HG03457 (cell line): ENCODE data around the gene DUSP18.
"Not testable (repeated sequence)": the region's sequence is repeated elsewhere in the genome, so short reads cannot be mapped to it uniquely, and the experiment has no call there.

Experiments used
- ATAC-seq: cut with Tn5 transposase; IDR thresholded peaks from one replicate; pipeline ENCODE4 v1.9.1; 2021; ENCODE audit warnings: moderate number of reproducible peaks; ENCODE audit not compliant: unreplicated experiment

Gene DUSP18

DNA sequence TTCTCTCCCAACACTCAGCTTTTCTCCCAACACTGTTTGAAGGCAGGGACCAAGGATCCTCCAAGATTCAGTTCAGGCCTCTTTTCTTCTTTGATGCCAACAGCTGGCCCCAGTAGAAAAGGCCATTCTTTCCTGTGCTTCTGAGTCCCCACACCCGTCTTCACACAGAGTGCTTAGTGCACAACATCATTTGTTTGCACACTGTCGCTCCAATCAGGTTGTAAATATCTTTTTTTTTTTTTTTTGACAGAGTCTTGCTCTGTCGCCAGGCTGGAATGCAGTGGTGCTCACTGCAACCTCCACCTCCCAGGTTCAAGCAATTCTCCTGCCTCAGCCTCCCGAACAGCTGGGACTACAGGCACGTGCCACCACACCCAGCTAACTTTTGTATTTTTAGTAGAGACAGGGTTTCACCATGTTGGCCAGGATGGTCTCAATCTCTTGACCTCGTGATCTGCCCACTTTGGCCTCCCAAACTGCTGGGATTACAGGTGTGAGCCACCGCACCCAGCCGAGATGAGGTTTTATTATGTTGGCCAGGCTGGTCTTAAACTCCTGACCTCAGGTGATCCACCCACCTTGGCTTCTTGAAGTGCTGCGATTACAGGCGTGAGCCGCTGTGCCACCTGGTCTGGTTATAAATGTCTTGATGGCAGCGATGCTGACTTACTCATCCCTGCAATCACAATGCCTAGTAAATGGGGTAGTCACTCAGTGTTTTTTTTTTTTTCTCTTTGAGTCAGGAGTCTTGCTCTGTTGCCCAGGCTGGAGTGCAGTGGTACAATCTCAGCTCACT lies 12.4 kb upstream of the DUSP18 start:
- not testable (repeated sequence) for ATAC-seq

DNA sequence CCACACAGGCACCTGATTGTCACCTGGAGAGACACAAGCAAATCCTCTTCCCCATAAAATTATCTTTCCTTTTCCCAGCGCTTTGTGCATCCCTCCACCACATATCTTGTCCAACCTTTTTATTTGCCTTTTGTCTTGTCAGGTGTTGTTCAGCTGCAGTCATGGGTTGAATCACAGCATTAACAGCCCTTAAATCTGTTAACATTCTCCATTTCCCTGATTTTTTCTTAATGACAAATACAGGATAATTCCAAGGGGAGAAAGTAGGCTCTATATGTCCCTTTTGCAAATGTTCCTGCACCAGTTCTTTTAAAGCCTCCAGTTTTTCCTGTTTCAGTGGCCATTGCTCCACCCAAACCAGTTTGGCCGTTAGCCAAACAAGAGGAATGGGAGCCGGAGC lies 8.9 kb upstream of the DUSP18 start:
- ATAC-seq, result not testable (repeated sequence)

DNA sequence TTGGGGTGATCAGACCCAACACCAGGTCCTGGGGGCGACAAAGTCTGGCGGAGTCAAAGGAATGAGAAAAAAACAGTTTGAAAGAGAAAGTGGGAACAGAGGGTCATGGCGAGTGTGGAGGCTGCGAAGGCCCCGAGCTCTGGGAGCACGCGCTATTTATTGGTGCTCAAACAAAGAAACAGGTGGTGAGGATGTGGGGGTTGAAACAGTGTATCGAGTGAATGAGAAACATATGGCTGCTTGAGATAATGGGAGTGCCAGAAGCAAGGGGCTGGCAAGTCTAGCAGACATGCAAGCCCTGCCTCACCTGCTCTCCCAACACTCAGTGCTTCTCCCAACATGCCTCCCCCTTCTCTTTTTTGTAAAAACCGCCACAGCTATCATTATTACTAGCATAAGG lies 7.8 kb upstream of the DUSP18 start:
- no peak for ATAC-seq

DNA sequence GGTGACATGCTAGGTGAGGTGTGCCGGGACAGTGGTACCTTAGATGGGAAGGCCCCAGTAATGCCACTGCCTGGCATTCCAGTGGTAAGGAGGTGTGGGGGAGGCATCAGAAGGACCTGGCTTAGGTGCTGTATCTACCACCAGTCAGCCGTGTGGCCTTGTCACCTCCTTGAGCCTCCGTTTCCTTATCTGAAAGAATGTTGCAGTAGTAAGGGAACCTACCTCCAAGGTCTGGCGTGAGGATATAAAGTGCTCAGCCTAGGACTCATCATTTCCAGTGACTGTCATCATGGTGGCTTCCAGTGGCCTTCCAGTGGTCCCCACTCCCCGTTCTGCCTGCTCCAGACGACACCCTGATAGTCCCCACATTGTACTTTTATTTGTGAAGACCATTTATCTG lies 6.8 kb upstream of the DUSP18 start:
- no peak for ATAC-seq

DNA sequence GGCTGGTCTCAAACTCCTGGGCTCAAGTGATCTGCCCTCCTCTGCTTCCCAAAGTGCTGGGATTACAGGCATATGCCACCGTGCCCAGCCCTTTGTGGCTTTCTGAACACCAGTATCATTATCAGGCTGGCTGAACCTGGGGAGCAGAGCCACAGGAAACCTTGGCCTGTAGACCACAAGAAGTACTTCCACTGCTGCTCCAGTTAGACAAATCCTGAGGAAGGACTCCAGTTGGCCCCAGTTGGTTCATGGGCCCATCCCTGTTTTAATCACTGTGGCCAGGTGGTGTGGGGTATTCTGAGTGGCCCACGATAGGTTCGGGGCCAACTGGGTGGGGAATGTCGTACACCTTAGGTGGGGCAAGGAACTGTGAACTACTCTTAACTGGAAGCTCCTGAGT lies 5.5 kb upstream of the DUSP18 start:
- ATAC-seq, result no peak

DNA sequence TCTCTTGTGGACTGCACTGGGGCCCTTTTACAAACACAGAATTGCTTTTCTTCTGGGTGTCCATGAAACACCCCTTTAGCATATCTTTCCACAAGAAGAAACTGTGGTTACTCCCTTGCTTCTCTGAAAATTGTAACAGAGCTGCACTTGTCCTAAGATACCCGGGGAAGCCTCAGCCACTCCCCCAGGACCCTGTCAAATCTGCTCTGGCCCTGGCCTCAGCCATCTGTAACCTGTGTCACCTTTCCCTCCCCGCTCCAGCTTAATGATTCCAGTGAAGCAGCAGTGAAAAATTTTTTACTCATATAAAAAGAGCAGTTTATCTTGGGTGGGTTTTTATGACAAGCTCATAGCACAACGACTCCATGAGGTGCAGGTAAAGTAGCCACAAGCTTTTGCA lies 3.4 kb upstream of the DUSP18 start:
- ATAC-seq, result no peak

DNA sequence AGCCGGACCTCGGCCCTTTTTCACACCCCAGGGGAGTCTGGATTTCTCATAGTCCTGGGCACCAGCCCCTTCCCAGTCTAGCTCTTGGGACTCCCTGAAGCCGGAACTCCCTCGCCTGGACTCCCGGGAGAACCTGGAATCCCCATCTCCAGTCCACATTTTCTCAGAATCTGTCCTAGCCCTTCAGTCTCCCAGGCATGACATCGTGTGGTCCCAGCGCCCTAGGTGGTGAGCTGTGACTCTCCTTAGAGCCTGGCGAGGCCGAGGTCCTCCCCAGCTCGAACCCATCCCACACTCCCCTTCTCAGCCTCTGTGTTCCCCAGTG lies 673 bp upstream of the DUSP18 start:
- no peak for ATAC-seq

DNA sequence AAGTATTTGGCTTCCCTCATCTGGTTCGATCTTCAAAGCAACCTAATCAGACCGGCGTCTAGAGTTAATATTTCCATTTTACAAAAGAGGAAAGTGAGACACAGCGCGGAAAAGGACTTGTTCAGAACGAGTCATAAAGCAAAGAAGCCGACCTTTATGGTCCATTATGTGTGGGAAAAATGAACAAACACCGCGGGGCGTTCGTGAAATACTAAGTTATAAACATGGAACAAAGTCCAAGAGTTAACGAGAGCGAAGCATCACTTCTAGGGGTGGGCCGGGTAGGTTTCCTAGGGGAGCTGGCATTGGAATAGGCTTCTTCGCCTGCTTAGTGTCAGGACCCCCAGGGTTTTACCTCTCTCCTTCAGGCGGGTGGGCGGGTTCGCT lies 575 bp downstream of the DUSP18 start:
- ATAC-seq, result no peak

DNA sequence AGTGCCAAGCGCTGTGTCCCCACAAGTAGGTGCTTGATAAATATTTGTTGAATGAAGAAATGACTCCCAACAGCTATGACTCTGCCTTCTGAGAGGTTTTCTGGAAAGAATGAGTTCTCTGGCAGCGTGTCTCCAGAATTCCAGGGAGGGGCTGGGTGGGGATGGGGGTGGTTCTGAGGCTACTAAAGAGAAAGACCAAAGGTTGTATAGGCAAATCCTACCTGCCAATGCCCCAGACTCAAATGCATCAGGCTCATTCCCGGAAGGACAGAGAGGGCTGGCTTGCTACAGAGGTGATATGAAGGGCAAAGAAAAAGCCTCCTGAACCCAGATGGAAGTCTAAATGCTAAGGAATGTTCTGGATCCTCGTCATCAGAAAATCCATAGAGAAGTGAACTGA lies 1.9 kb downstream of the DUSP18 start:
- ATAC-seq, result no peak

DNA sequence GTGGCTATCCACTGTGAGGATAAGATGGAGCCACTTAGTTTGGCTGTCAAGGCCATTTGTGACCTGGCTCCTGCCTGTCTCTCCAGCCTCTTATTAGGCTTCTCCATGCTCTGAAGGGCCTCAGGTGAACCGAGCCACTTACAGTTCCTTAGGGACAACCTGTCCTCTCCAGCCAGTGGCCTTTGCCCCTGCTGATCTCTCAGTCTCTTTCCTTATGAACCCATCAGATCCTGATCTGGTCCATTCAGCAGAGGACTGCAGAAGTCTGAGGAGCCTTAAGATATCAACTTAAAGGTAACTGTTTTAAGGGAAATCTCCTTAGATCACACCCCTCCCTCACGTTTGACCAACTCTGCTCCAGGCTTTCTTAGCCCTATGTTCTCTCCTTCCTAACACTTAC lies 2.4 kb downstream of the DUSP18 start:
- ATAC-seq, result no peak

DNA sequence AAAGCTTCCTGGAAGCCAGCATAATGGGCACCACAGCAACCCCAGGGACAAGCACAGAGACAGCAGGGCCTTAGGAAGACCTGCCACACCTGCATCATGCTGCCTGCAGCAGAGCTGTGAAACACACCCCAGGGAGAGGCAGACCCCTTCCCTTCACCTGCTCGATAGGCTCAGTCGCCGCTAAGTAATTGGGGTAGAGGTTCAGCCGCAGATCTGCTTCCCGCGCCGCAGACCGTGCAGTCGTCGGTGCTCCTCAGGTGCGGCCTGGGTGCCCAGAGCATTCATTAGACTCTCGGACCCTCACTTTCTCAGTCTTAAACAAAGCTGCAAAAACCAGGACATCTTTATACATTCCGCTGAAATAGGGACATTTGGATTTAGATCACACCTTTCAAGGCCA lies 2.9 kb downstream of the DUSP18 start:
- no peak for ATAC-seq

DNA sequence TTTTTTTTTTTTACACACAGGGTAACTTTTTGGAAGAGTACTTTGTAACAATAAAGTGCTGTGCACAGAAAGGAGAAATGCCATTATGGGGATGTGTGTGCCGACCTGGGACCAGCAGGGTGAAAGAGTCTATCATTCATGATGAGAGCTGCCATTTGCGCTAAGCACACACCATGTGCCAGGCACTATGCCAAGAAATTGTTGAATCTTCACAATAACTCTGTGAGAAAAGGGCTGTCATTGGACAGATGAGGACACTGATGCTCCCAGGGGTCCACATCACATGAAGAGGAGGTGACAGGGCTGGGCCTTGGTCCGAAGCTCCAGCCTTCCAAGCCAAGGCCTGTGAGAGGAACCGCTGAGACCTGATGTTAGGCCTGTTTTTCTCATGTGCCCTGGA lies 5.6 kb downstream of the DUSP18 start:
- no peak for ATAC-seq

DNA sequence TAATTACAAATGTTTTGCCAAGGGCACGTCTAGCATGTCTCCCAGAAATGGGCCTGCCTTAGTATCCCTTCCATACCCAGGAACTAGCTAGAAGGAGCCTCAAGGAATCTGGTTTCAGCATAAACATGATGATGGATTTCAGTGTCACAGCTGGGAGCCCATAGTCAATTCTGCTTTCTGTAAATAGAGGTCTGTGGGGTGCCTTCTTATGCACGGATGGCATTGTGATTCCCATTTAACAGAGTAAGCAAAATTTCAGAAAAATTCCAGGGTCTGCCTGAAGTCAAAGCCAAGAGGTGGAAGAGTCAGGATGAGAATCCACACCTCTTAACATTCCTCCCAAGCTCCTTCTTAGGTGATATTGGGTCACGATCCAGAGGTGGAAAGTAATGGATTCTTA lies 12.1 kb downstream of the DUSP18 start:
- no peak for ATAC-seq

DNA sequence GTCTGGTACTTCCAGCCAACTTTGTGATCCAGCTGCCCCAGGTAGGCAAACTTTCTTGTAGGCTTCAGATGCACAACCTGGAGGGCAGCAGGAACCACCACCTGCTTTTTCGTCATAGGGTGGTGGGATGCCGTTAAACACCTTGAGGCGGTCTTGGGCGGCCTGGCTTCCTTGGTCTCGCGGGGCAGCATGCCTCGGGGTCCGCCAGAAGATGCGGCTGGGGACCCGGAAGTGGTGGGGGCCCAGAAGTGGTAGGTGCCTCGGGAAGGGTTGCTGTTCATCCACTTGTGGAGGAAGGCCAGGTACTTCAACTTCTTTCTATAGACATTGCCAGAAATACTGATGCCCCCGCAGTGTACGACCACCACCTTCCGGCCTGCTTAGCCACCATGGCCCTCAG lies 13.3 kb downstream of the DUSP18 start:
- no peak for ATAC-seq

DNA sequence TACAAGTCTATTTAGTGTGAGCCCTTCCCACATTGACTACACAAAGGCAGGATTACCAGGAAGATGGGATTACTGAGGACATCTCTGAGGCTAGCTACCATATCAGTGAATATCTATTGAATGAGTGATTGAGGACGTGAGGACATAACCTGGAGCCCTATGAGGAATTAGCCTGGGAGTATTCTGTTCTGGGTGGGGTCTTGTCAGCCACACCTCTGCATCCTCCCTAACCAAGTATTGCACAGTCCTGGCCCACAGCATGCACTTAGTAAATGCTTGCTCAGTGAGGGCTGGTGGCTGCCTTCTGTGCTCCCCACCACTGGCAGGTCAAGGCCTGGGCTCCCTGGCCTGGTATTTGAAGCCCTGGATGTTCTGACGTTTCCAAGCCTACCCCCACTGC lies 14.8 kb downstream of the DUSP18 start:
- no peak for ATAC-seq

DNA sequence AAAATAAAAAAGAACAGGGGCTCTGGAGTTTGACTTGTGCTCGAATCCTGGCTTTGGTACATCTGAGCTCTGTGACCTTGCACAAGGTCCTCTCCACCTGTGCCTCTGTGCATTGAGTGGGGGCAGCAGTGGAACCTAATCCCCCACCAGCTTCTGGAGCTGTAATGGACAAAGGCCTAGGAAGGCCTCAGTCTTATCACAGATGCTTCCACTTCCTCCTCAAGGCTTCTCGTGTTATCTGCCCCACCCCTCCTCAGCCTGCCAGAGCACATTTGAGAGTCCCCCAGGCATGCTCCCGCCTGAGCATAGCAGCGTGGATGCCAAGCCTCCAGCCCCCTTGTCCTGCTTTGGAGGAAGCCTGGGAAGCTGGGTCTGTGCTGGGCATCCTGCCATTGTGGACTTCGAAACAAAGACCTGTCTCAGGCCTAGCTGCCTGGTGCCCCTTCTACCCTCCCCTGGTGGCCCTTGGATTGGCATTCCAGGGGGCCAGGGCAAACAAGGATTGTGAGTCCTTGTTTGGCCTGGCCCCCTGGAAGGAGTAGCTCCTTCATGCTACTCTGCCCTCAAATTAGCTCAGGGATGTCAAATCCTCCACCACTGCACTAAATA lies 17.1 kb downstream of the DUSP18 start:
- no peak for ATAC-seq

DNA sequence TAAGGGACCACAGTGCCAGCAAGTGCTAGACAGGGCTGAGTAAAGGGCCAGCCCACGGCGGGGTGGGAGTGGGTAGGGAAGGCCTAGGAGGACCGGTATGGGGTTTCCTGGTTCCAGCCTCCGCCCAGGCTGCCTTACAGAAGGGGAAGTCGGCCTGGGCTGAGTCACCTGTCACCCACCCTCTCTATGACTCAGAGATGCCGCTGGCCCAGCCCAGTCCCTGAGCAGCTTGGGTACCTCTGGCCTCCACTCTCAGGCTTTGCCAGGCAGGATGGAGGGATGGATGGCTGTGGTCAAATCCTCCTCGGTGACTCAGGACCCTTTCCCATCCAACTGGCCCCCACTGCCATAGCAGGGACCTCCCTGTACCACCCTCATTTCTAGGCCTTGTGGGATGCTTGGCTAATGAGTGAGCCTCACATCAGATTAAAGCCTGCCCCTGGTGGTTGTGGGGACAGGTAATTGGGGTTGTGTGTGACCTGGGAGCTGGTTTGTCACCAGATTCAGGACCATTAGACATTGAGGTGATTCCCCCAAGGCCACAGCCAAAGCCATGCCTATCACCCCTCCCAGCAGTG lies 18.2 kb downstream of the DUSP18 start:
- ATAC-seq, result no peak

DNA sequence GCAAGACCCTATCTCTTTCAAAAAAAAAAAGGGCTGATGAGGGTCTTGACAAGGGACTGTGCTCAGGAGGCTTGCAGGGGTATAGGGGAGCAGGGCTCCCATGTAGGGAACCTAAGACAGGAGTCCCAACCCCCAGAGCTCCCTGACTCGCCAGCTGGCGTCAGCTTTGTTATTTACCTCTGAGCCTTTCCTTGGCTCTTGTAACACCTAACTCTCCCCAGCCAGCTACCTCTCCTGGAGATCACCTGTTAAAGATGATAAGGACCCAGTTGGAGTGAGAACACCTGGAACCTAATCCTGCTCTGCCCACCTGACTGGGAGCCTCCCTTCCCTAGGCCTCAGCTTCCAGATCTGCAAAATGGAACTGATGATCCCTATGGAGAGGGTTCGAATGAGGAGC lies 18.9 kb downstream of the DUSP18 start:
- no peak for ATAC-seq

DNA sequence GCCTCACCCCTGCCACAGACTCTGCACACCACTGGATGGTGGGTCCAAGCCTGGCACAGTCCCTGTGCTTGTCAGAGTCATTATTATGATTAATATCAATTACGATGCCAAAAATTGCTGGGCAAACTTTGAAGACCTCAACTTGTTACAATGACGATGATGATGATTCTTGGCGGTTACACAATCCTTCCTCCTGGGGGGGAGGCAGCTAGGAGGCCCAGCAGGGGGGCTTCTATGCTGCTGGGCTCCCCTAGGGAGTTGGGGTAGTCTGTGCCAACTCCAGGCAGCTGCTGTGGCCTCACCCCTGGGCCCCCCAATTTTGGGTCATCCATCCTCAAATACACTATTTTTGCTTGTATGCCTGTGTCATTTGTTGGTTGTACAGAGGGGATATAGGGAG lies 20.1 kb downstream of the DUSP18 start:
- no peak for ATAC-seq

DNA sequence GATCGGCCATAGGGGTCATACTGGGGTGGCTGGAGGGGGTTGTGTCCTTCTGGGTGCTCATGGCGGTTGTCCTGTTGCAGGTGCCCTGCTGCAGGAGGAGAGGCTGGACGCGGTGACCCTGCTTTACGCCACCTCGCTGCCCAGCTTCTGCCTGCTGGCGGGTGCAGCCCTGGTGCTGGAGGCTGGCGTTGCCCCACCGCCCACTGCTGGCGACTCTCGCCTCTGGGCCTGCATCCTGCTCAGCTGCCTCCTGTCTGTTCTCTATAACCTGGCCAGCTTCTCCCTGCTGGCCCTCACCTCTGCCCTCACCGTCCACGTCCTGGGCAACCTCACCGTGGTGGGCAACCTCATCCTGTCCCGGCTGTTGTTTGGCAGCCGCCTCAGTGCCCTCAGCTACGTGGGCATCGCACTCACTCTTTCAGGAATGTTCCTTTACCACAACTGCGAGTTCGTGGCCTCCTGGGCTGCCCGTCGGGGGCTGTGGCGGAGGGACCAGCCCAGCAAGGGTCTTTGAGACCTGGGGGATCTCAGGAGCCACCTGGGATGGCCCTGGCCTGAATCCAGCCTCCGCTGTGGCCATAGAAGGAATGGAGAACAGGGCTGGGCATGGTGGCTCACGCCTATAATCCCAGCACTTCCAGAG lies 21.0 kb downstream of the DUSP18 start:
- ATAC-seq, result no peak

DNA sequence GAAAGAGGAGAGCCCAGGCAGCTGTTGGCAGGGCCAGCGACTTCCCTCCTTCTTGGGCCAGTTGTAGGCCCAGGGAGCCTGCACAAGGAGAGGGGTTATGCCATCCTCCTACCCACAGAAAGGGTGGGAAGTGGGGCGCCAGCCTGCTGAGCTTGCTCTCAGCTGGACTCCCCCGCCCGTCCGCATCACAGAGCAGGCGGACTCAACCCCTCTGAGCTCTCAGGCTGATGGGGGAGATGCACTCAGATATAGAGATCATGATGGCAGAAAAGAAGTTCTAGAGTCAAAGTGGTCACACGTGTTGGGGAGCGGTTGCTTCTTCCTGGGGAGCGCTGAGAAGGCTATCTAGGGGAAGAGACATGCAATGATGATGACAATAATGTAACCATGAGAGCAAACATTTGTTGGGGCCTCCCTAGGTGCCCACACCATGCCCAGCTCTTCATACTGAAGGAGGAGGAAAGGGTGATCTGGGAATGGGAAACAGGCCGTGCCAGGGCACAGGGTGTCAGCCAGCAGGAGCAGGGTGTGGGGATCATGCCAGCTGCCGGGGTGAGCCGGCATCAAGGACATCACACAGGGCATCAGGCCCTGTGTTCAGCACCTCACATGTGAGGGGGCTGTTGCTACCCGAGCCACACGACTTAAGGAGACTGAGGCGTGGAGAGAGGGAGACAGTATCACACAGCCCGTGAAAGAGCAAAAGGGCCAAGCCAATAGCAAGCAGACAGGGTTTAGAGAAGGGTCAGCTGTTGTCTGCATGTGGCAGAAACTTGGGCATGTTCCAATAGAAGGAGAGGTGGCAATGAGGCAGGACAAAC lies 24.4 kb downstream of the DUSP18 start:
- no peak for ATAC-seq
